Lower leg skin (tissue), 3 donors: ENCODE data around the gene S1PR4.

Experiments
- CTCF ChIP-seq, 3 donors: fragments of 450-650 bp; IDR thresholded peaks; one replicate each; pipeline ENCODE4 v1.5.1; 2016; ENCODE audit warnings: antibody characterized with exemption in 3 of 3, mild to moderate bottlenecking in 3 of 3, moderate library complexity in 2 of 3
- POLR2A ChIP-seq, 2 donors: fragments of 450-650 bp; IDR thresholded peaks; one replicate each; pipeline ENCODE4 v1.6.1; 2016 to 2017; ENCODE audit warnings: antibody characterized with exemption in 2 of 2, mild to moderate bottlenecking in 1 of 2, moderate library complexity in 1 of 2

DNA sequence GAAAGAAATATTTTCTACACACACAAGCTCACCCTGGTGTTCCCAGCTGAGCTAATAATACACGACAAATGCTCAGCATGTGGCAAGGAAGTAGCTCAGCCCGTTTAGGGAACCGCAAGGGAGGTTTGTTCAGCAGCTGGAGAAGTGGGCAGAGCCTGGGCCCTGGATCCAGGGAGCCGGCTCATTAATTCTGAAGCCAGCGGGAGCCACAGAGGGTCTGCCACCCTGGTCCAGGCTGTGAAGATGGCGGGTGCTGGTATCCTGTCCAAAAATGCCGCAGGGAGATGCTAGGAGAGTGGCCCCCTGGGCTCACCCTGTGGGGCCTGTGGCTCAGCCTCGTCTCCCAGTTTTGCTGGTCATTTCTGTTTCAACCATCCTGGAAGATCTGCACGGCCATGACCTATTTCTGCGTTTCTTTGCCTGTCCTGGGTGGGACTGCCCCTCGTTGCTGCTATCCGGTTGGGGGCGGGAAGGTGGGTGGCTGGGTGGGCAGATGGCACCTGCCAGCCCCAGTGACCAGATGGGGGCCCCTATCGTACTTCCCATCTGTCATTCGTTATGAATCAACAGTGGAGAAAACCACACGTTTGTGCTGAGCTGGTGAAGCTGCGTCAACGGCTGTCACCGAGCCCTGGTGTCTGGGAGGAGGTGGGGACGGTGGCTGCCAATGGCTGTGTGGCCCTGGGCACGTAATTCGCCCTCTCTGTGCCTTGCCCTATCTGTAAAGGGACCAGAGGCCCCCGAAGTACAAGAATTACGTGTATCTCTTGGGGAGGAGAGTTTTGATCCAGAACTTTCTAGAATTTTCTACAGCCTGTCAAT, 45.4 kb upstream of the S1PR4 start:
- no peak for TF ChIP-seq CTCF (IDR thresholded peaks at IDR 0.05)
- no peak for TF ChIP-seq POLR2A (IDR thresholded peaks at IDR 0.05)
